ENCODE measurements around the gene MYLK4.
"Not testable (repeated sequence)": the region's sequence is repeated elsewhere in the genome, so short reads cannot be mapped to it uniquely, and the experiment has no call there.

MYLK4 gene

GRCh38 chr6:2780102-2780737 lies 29.5 kb upstream of the MYLK4 start:
- DNase-seq (ENCODE audit: insufficient read length, low spot score) (no peak), FAIRE-seq (no peak)

GRCh38 chr6:2777249-2777648 lies 26.5 kb upstream of the MYLK4 start:
- no peak for DNase-seq (ENCODE audit: insufficient read length, low spot score)
- no peak for FAIRE-seq

- DNase-seq (ENCODE audit: insufficient read length, low spot score), result no peak
- FAIRE-seq, result no peak
Measured at GRCh38 chr6:2775003-2775402, 24.3 kb upstream of the MYLK4 start.

- FAIRE-seq (no peak), DNase-seq (ENCODE audit: insufficient read length, low spot score) (no peak)
Measured at GRCh38 chr6:2773449-2773848, 22.7 kb upstream of the MYLK4 start.

- DNase-seq (ENCODE audit: insufficient read length, low spot score) (no peak), FAIRE-seq (no peak)
Measured at GRCh38 chr6:2772840-2773239, 22.1 kb upstream of the MYLK4 start.

GRCh38 chr6:2771079-2771478 lies 20.4 kb upstream of the MYLK4 start:
- FAIRE-seq (no peak), DNase-seq (ENCODE audit: insufficient read length, low spot score) (no peak)

GRCh38 chr6:2770171-2770570 lies 19.4 kb upstream of the MYLK4 start:
- FAIRE-seq, result no peak

GRCh38 chr6:2768696-2769095 lies 18.0 kb upstream of the MYLK4 start:
- DNase-seq (ENCODE audit: insufficient read length, low spot score), result no peak
- no peak for FAIRE-seq

More at GRCh38 chr6:2770171-2770570, 19.4 kb upstream of the MYLK4 start:
- DNase-seq (ENCODE audit: insufficient read length, low spot score), result no peak

GRCh38 chr6:2767657-2768524 lies 17.2 kb upstream of the MYLK4 start:
- FAIRE-seq (peak; percentile 54), DNase-seq (ENCODE audit: insufficient read length, low spot score) (no peak)

GRCh38 chr6:2766767-2767656 lies 16.3 kb upstream of the MYLK4 start:
- DNase-seq (ENCODE audit: insufficient read length, low spot score), result no peak
- FAIRE-seq, result no peak

- DNase-seq (ENCODE audit: insufficient read length, low spot score) (peak; percentile 29), FAIRE-seq (no peak)
Measured at GRCh38 chr6:2765896-2766766, 15.4 kb upstream of the MYLK4 start.

- DNase-seq (ENCODE audit: insufficient read length, low spot score) (peak; percentile 91), FAIRE-seq (peak; percentile 89)
Measured at GRCh38 chr6:2765166-2765895, 14.6 kb upstream of the MYLK4 start, which contains the start of gene WRNIP1. WRNIP1 (plus strand) TSS chr6:2765393; CDS start chr6:2765623, 230 bp downstream.

- peak; percentile 29 for DNase-seq (ENCODE audit: insufficient read length, low spot score)
- no peak for FAIRE-seq
Measured at GRCh38 chr6:2764610-2765165, 14.0 kb upstream of the MYLK4 start.

- no peak for FAIRE-seq
- no peak for DNase-seq (ENCODE audit: insufficient read length, low spot score)
Measured at GRCh38 chr6:2763876-2764540, 13.3 kb upstream of the MYLK4 start.

GRCh38 chr6:2763345-2763841 lies 12.7 kb upstream of the MYLK4 start:
- no peak for DNase-seq (ENCODE audit: insufficient read length, low spot score)
- FAIRE-seq, result no peak

GRCh38 chr6:2762868-2763267 lies 12.1 kb upstream of the MYLK4 start:
- FAIRE-seq; DNase-seq (ENCODE audit: insufficient read length, low spot score): not testable (repeated sequence)

GRCh38 chr6:2760882-2761842 lies 10.4 kb upstream of the MYLK4 start:
- FAIRE-seq, result no peak
- no peak for DNase-seq (ENCODE audit: insufficient read length, low spot score)

All from GM19239 (cell line).